Subcutaneous adipose tissue (tissue), 4 donors: ENCODE measurements around the gene CAMKMT. TPM values are rescaled to one million over a fixed set of nuclear protein-coding genes. Genes with fewer than 3 reads are reported as not detected.

Source experiments
- total RNA-seq, 4 donors: library from RNA; depleted of rRNA; stranded (reverse); fragments of >200 nt; gene quantifications; one replicate each; pipeline ENCODE4 v1.1.0, GENCODE V29; 2016
- TF ChIP-seq, protein P1 (sequence below): fragments of 450-650 bp; IDR thresholded peaks from one replicate; pipeline ENCODE4 v1.5.1; 2016; ENCODE audit warnings: low read depth, mild to moderate bottlenecking, control low read depth, antibody characterized with exemption, moderate library complexity

CAMKMT gene
- total RNA-seq, 4 donors from 2014 or later = 7.7 to 14.0 (median 10.3) TPM

- TF ChIP-seq, protein P1, sequence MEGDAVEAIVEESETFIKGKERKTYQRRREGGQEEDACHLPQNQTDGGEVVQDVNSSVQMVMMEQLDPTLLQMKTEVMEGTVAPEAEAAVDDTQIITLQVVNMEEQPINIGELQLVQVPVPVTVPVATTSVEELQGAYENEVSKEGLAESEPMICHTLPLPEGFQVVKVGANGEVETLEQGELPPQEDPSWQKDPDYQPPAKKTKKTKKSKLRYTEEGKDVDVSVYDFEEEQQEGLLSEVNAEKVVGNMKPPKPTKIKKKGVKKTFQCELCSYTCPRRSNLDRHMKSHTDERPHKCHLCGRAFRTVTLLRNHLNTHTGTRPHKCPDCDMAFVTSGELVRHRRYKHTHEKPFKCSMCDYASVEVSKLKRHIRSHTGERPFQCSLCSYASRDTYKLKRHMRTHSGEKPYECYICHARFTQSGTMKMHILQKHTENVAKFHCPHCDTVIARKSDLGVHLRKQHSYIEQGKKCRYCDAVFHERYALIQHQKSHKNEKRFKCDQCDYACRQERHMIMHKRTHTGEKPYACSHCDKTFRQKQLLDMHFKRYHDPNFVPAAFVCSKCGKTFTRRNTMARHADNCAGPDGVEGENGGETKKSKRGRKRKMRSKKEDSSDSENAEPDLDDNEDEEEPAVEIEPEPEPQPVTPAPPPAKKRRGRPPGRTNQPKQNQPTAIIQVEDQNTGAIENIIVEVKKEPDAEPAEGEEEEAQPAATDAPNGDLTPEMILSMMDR = no peak
Measured at GRCh38 chr2:44479127-44479887, 117.6 kb downstream of the CAMKMT start.

GRCh38 chr2:44480068-44480467 lies 118.3 kb downstream of the CAMKMT start:
- TF ChIP-seq, protein P1 = no peak

DNA sequence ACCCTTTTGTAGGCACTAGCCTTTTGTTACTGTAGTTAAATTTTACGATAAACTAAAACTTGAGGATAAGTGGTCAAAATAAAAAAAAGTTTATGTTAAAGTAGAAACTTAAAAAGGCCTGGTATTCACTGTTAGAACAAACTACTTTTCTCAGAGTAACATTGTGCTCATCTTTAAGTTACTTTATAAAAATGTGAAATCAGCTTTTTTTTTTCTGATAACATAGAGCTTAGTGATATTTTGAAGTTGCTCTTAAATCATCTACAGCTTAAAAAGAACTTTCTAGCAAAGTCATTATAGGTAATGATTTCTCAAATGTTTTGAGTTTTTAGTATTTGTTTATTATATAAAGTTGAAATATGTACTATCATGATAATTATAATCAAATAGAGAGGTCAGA lies 125.3 kb downstream of the CAMKMT start:
- TF ChIP-seq, protein P1 = no peak

GRCh38 chr2:44490726-44491125 lies 129.0 kb downstream of the CAMKMT start:
- TF ChIP-seq, protein P1 = no peak

DNA sequence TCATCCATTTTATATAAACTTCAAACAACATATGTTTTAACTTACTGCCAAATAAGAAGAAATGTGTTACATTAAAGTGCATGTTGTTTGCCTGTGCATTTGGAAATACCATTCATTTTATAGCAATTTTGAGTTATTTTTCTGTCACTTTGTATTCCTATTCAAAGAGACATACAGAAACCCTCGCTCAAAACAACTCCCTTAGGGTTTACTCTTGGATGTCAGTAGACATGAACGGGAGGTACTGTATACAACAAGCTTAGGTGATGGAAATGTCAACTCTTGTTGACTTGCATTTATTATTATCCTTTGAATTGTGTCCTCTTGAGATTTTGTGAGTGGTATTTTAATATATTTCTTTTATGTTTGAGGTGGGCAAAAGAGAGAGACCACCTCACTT lies 132.3 kb downstream of the CAMKMT start:
- TF ChIP-seq, protein P1 = no peak

GRCh38 chr2:44495035-44495434 lies 133.3 kb downstream of the CAMKMT start:
- TF ChIP-seq, protein P1 = no peak

DNA sequence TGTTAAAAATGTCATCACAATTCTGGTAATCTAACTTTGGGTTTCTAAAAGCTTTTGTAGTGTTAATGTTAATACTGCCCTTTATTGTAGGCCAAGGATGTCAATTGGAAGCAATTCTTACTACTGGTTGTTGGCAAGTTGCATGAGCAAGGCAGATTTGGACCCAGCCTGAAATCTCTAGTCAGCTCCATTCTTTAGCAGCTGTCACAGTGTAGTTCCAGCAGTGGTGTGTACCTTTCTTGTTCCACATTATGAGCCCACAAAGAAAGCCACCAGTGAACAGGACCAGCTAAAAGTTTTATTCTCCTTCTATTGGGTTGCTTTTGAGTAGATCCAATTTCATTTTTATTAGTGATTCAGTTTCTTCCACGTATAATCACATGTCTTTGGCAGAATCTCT lies 133.8 kb downstream of the CAMKMT start:
- TF ChIP-seq, protein P1 = no peak
